Adrenal gland (tissue), 12 donors: Measurements from ENCODE around the gene WWOX. TPM values are rescaled to one million over a fixed set of nuclear protein-coding genes. Genes with fewer than 3 reads are reported as not detected.

ENCODE experiments used
- DNase-seq, 7 donors: peaks; one replicate each; pipeline ENCODE4 v3.0.0-alpha.2; 2019 to 2020
- H3K27ac ChIP-seq, 5 donors: fragments of 200-600 bp; sonication (generic) in 4 of 5; 1 replicate in 3 of 5; 2 replicates in 2 of 5; pipeline versions ENCODE4 v1.5.1 to v1.8.0; 2016 to 2020; ENCODE audit warnings: mild to moderate bottlenecking in 1 of 5
- H3K27me3 ChIP-seq: fragments of 200-600 bp; 2 replicates; pipeline ENCODE4 v1.8.0; 2021
- H3K36me3 ChIP-seq, 2 donors: fragments of 200-600 bp; replicated peaks in 1 of 2; 1 replicate in 1 of 2; 2 replicates in 1 of 2; pipeline versions ENCODE4 v1.5.1 to v1.8.0; 2018 to 2022
- H3K4me1 ChIP-seq, 2 donors: fragments of 200-600 bp; replicated peaks in 1 of 2; 1 replicate in 1 of 2; 2 replicates in 1 of 2; pipeline versions ENCODE4 v1.5.1 to v1.8.0; 2018 to 2021
- H3K4me3 ChIP-seq, 4 donors: fragments of 200-600 bp; sonication (generic) in 3 of 4; one replicate each; pipeline ENCODE4 v1.5.1; 2016 to 2018
- H3K9me3 ChIP-seq, 3 donors: fragments of 200-600 bp; sonication (generic) in 1 of 3; replicated peaks in 1 of 3; 1 replicate in 2 of 3; 2 replicates in 1 of 3; pipeline versions ENCODE4 v1.5.1 to v1.8.0; 2016 to 2021
- POLR2A ChIP-seq, 2 donors: fragments of 450-650 bp; IDR thresholded peaks; one replicate each; pipeline ENCODE4 v1.6.1; 2017; ENCODE audit warnings: antibody characterized with exemption in 2 of 2, mild to moderate bottlenecking in 2 of 2, moderate library complexity in 1 of 2
- WGBS, 4 donors: extraction: QIAGEN DNeasy Blood & Tissue Kit in 2 of 4; methylation state at CpG; one replicate each; pipeline versions ENCODE4 v1.1.5 to v1.1.7; 2013 to 2017; 5-methylcytosine and 5-hydroxymethylcytosine counted together
- intact Hi-C, 2 donors: fragments of 100-400 bp; cut with DNase I; formaldehyde crosslinking; loops; one replicate each; pipeline versions ENCODE4 v1.14.1 to v1.15.0; 2022 to 2023
- polyA plus RNA-seq, 3 donors: library from polyadenylated mRNA; stranded (reverse); fragments of 200-250 nt in 2 of 3; fragments of 350-450 nt in 1 of 3; fragmentation: Illumina TruSeq in 1 of 3; extraction: RNeasy Lipid Tissue Mini Kit (QIAGEN cat#74804) in 1 of 3; gene quantifications; one replicate each; pipeline ENCODE4 v1.2.3, GENCODE V29; 2013 to 2014
- total RNA-seq, 9 donors: library from RNA; depleted of rRNA in 4 of 9; stranded (reverse); fragments of >200 nt in 4 of 9; fragments of 120-200 nt in 1 of 9; fragmentation: NEBNext Ultra II Directional in 1 of 9; extraction: Animal tissue kit (Norgen Biotek cat#: 25700) in 1 of 9; gene quantifications; one replicate each; pipeline versions ENCODE4 v1.1.0 to v1.2.4, GENCODE V29; 2013 to 2023
- TF ChIP-seq, protein P1 (sequence below), 6 experiments: fragments of 450-650 bp in 4 of 6; fragments of 200-600 bp in 2 of 6; sonication (generic) in 1 of 6; IDR thresholded peaks; 1 replicate in 5 of 6; 2 replicates in 1 of 6; pipeline versions ENCODE4 v1.5.1 to v1.8.0; 2016 to 2021; ENCODE audit warnings: antibody characterized with exemption in 6 of 6, mild to moderate bottlenecking in 2 of 6, moderate library complexity in 1 of 6
- donor health status: healthy with polysubstance abuse.
- donor health status: Bipolar disorder and iron deficiency.
- donor health status: DM: yes; HTN: yes; CAD: no.
- donor health status: DM: no; HTN: no; CAD: no.
- donor health status: DM: no; HTN: no; CAD: no.
- donor health status: DM: yes; HTN: yes; CAD: no.

Gene WWOX
- total and polyA plus RNA-seq, 12 donors, result 11.8 to 74.6 (median 20.5) TPM

DNA sequence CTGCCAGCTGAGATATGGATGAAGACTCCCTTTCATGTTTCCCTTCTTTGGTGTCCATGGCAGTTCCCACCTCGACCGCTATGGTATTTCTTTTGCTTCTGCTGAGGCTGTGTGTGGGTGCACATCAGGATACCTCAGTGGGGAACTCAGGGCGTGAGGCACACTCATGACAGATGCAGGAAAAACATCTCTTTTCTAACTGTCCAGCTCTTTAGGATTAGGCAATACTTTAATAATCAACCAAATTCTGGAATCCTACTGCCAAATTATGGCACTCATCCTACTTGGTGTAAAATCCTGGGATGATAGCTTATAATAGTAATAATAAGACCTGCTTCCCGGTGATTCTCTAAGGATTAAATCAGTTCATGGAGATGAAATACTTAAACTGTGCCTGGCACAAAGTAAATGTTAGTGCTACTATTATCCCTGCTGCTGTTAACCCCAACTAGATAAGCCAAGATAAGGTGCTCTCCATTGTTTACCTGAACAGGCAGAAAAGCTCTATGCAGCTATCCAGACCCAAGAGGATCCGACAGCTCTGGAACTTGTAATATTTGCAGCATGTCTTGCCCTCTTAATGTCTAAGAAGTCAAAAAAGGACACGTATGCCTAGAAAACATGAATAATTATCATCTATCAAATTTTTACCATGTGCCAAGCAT, 543.3 kb downstream of the WWOX start:
- no peak for DNase-seq
- no peaks in the 10 kb centered on the region for H3K9me3 ChIP-seq
- no peaks in the 10 kb centered on the region for H3K27me3 ChIP-seq
- no peaks in the 10 kb centered on the region for H3K36me3 ChIP-seq
- TF ChIP-seq, protein P1, sequence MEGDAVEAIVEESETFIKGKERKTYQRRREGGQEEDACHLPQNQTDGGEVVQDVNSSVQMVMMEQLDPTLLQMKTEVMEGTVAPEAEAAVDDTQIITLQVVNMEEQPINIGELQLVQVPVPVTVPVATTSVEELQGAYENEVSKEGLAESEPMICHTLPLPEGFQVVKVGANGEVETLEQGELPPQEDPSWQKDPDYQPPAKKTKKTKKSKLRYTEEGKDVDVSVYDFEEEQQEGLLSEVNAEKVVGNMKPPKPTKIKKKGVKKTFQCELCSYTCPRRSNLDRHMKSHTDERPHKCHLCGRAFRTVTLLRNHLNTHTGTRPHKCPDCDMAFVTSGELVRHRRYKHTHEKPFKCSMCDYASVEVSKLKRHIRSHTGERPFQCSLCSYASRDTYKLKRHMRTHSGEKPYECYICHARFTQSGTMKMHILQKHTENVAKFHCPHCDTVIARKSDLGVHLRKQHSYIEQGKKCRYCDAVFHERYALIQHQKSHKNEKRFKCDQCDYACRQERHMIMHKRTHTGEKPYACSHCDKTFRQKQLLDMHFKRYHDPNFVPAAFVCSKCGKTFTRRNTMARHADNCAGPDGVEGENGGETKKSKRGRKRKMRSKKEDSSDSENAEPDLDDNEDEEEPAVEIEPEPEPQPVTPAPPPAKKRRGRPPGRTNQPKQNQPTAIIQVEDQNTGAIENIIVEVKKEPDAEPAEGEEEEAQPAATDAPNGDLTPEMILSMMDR (IDR thresholded peaks at IDR 0.05), result no peak
- no peak for TF ChIP-seq POLR2A (IDR thresholded peaks at IDR 0.05)
- no peak overlapping the region for H3K4me3 ChIP-seq
- H3K4me1 ChIP-seq, result no peaks in the 10 kb centered on the region
- intact Hi-C loops, result no loop called here
- H3K27ac ChIP-seq, result no peak overlapping the region
- 88 to 91% (median 90%) methylated on average over 6 of the region's 6 CpGs for WGBS, 4 donors

- no peaks in the 10 kb centered on the region for H3K36me3 ChIP-seq
- no peaks in the 10 kb centered on the region for H3K9me3 ChIP-seq
- no peak overlapping the region for H3K27ac ChIP-seq
- intact Hi-C loops, result no loop called here
- WGBS, 4 donors, result 87 to 96% (median 91%) methylated on average over 4 of the region's 4 CpGs
- no peak for DNase-seq
- H3K4me3 ChIP-seq, result no peak overlapping the region
- H3K27me3 ChIP-seq, result no peaks in the 10 kb centered on the region
- H3K4me1 ChIP-seq, result peaks cover 0 to 4% of the 10 kb centered on the region in 2 donors
- TF ChIP-seq, protein P1 (IDR thresholded peaks at IDR 0.05), result no peak
- no peak for TF ChIP-seq POLR2A (IDR thresholded peaks at IDR 0.05)
These were observed 546.2 kb downstream of the WWOX start for GRCh38 chr16:78645657-78646056.

- no peak for DNase-seq
- Histone ChIP-seq H3K27ac (no peak overlapping the region), H3K4me3 (no peak overlapping the region), H3K4me1 (peaks cover 0 to 4% of the 10 kb centered on the region in 2 donors), H3K36me3 (no peaks in the 10 kb centered on the region), H3K27me3 (no peaks in the 10 kb centered on the region), H3K9me3 (no peaks in the 10 kb centered on the region)
- 60 to 89% (median 82%) methylated on average over 1 to 3 of the region's 3 CpGs for WGBS, 4 donors
- TF ChIP-seq, protein P1 (IDR thresholded peaks at IDR 0.05), result no peak
- no peak for TF ChIP-seq POLR2A (IDR thresholded peaks at IDR 0.05)
- intact Hi-C loops, result no loop called here
These were observed 547.6 kb downstream of the WWOX start for GRCh38 chr16:78647019-78647418.

GRCh38 chr16:78647491-78647890, 548.0 kb downstream of the WWOX start:
- no peaks in the 10 kb centered on the region for H3K9me3 ChIP-seq
- WGBS, 4 donors, result 80 to 90% (median 85%) methylated on average over 2 of the region's 2 CpGs
- no peak overlapping the region for H3K4me3 ChIP-seq
- no peaks in the 10 kb centered on the region for H3K36me3 ChIP-seq
- H3K27ac ChIP-seq, result no peak overlapping the region
- intact Hi-C loops, result no loop called here
- H3K27me3 ChIP-seq, result no peaks in the 10 kb centered on the region
- H3K4me1 ChIP-seq, result peaks cover 0 to 4% of the 10 kb centered on the region in 2 donors
- DNase-seq, result no peak
- TF ChIP-seq, protein P1 (IDR thresholded peaks at IDR 0.05), result no peak
- TF ChIP-seq POLR2A (IDR thresholded peaks at IDR 0.05), result no peak
